GM12892 (cell line): Measurements from ENCODE around the gene THAP9.
"Not testable (repeated sequence)": the region's sequence is repeated elsewhere in the genome, so short reads cannot be mapped to it uniquely, and the experiment has no call there.

ENCODE experiments used
- DNase-seq: peaks from one replicate; pipeline ENCODE4 v3.0.0; 2011; ENCODE audit not compliant: insufficient read length
- FAIRE-seq: peaks from 2 replicates; lab custom pipeline; 2011; peaks lifted over from hg19 to GRCh38; lab: Jason Lieb, UNC
- POLR2A ChIP-seq: IDR thresholded peaks from 2 replicates; pipeline ENCODE4 v1.6.1; 2011; ENCODE audit warnings: low read depth, low read length, control low read depth
- POLR2AphosphoS5 ChIP-seq: IDR thresholded peaks from 2 replicates; pipeline ENCODE4 v1.6.1; 2011; ENCODE audit warnings: low read depth, low read length, control low read depth
- TAF1 ChIP-seq: IDR thresholded peaks from 2 replicates; pipeline ENCODE4 v1.6.1; 2011; ENCODE audit warnings: low read depth, mild to moderate bottlenecking, control low read depth, low read length, borderline replicate concordance

The THAP9 gene

DNA sequence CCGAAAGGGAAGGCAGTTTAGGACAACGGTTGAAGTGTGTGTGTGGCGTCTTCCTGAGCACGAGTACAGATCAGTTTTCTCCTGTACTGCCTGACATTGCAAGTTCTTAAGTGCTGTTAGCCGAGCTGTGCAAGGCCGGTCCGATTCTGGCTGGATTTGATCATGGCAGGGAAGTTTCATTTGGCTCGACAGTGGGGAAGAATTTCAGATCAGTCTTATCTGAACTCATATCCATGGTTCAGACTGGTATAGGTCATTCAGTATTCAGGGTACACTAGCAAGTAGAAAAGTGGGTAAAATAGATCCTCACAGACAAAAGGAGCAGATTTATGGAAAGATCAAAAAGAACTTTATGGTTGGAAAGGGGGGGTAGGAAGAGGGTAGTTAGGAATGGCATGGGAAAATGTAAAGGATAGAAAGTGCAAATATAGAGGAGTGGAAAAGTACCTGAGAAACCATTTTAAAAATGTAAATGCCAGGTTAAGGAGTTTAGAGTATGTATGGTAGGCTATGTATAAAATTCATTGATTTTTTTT, 716 bp downstream of the THAP9 start:
- FAIRE-seq (no peak), DNase-seq (no peak)
- TF ChIP-seq TAF1 = no peak
- no peak; the same call in 1 of the 2 replicates for TF ChIP-seq POLR2A
- no peak; the same call in 1 of the 2 replicates for TF ChIP-seq POLR2AphosphoS5

DNA sequence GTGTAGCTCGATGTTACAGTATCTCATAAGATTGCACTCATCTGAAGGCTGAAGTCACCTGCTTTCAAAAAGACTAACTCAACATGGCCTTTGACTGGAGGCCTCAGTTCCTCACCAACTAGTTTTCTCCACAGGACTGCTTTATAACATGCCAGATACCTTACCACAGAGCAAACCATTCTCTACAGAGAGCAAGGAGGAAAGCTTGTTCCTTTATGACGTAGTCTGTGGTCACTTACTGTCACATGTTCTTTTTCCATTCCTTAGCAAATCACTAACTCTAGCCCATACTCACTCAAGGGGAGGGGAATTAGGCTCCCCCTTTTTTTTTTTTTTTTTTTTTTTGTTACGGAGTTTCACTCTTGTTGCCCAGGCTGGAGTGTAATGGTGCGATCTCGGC, 3.2 kb downstream of the THAP9 start:
- FAIRE-seq (no peak), DNase-seq (no peak)
- TF ChIP-seq POLR2AphosphoS5 (no peak), POLR2A (no peak), TAF1 (no peak)

DNA sequence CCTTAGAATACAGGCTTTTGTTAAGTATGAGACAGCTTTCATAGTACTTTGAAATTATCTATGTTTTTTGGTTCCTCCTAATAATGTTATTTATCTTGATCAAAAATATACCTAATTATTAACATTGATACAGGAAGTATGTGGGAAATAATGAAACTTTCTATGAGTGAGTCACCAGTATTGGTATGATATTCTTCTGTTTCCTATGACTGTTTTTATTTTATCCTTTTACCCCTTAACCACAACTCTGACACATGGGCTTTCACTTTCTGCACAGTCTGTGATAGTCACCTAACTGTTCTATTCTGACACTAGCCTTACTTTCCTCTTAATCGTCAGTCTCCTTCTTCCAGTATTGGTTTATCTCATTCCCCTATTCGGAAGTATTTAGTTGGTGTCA, 4.7 kb downstream of the THAP9 start:
- TF ChIP-seq TAF1 = no peak
- no peak for TF ChIP-seq POLR2A
- TF ChIP-seq POLR2AphosphoS5 = no peak
- DNase-seq (no peak), FAIRE-seq (peak; percentile 85)

GRCh38 chr4:82906469-82906868, 5.9 kb downstream of the THAP9 start:
- TF ChIP-seq POLR2A (no peak), TAF1 (no peak), POLR2AphosphoS5 (no peak)
- FAIRE-seq (peak; percentile 63), DNase-seq (no peak)

- TF ChIP-seq POLR2A = no peak
- TF ChIP-seq POLR2AphosphoS5 = no peak
- TF ChIP-seq TAF1 = no peak
- DNase-seq (no peak), FAIRE-seq (no peak)
These were observed 8.8 kb downstream of the THAP9 start for GRCh38 chr4:82909326-82909725.

- FAIRE-seq (no peak), DNase-seq (no peak)
- no peak for TF ChIP-seq TAF1
- no peak for TF ChIP-seq POLR2A
- TF ChIP-seq POLR2AphosphoS5 = no peak
These were observed 12.8 kb downstream of the THAP9 start for GRCh38 chr4:82913305-82913704.

- not testable (repeated sequence) for FAIRE-seq, DNase-seq
These were observed 13.4 kb downstream of the THAP9 start for GRCh38 chr4:82913968-82914367.

GRCh38 chr4:82918091-82918490, 17.6 kb downstream of the THAP9 start:
- no peak for FAIRE-seq
- TF ChIP-seq POLR2AphosphoS5 (no peak), TAF1 (no peak), POLR2A (no peak)
- DNase-seq = no peak

- TF ChIP-seq POLR2AphosphoS5 = no peak
- TF ChIP-seq TAF1 = no peak
- TF ChIP-seq POLR2A = no peak
- FAIRE-seq (no peak), DNase-seq (no peak)
These were observed 18.9 kb downstream of the THAP9 start for GRCh38 chr4:82919386-82919785.

GRCh38 chr4:82921795-82922194, 21.3 kb downstream of the THAP9 start:
- FAIRE-seq (no peak), DNase-seq (no peak)
- no peak for TF ChIP-seq POLR2A
- TF ChIP-seq TAF1 = no peak
- TF ChIP-seq POLR2AphosphoS5 = no peak

DNA sequence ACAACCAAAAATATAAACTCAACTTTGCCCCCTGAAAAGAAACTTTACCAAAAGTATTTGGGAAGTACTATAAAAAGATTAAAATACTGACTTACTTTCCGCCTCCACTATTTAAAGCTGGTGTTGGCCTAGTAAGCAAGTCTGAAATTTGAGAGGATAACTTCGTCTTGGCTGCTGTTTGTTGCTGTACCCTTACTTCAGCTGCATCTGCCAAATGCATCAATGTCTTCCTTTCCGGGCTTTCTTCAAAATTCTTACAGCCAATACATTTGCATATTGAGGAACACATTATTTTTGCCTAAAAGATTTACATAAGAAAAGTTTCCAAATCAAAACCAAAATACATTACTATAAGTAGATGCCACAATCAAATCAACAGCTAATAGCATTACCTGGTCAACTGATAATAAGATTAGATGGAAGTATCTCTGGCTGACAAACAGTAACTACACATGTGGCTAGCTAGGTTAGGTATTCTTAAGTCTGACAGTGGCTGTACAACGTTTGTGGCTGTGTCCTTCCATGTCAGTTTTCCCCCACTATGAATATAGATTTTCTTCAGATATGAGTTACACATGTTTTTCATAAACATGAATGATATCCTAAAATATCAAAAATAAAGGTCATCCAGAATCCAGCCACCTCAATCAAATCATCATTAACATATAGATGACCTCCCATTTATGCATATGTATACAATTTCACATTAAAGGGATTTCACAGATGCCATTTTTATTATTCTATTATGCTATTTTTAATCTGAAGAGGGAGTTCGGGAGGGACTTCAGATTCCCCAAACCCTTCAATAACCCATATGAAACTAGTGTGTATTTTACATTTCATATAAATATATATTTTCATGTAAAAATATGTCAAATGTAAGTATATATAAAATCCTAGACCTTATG, 30.6 kb downstream of the THAP9 start:
- DNase-seq = no peak
- FAIRE-seq = peak; percentile 30
- TF ChIP-seq POLR2A (no peak), TAF1 (no peak), POLR2AphosphoS5 (no peak)

DNA sequence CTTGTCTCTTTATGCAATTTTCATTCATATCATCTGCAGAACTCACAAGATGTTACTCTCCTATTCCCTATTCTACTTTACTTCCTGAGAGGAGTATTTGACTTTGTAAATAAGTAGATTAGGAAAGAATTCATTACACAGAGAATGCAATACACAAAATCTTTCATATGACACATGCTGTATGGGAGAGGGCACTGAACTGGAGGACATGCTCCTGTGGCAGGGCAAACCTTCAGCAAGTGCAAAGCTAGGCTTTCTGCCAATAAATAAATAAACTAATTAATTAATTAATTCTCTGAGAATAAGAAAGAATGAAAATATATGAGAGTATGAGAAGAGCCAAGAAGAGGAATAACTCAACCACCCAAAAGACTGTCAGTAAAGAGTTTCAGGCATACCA, 33.9 kb downstream of the THAP9 start:
- TF ChIP-seq POLR2A (no peak), POLR2AphosphoS5 (no peak), TAF1 (no peak)
- DNase-seq (no peak), FAIRE-seq (peak; percentile 27)
